GM18502 (cell line): Measurements from ENCODE around the gene ATL2.
A peak's percentile ranks its signal among the peaks of the same experiment; 100 is the strongest.
"Not testable (repeated sequence)": the region's sequence is repeated elsewhere in the genome, so short reads cannot be mapped to it uniquely, and the experiment has no call there.

Source experiments
- ATAC-seq: cut with Tn5 transposase; IDR thresholded peaks from one replicate; pipeline ENCODE4 v1.9.1; 2021; ENCODE audit warnings: mild to moderate bottlenecking; ENCODE audit not compliant: unreplicated experiment, poor library complexity

Gene ATL2

GRCh38 chr2:38377050-38377828, at the start of gene ATL2:
TSS of gene ATL2 (minus strand) at chr2:38377273. CDS start at chr2:38377260, 13 bp downstream.
- peak; percentile 85 for ATAC-seq

- ATAC-seq = no peak
These were observed 46.7 kb upstream of the ATL2 start for GRCh38 chr2:38423763-38424162.

- no peak for ATAC-seq
These were observed 44.4 kb upstream of the ATL2 start for GRCh38 chr2:38421274-38422056.

GRCh38 chr2:38419499-38419898, 42.4 kb upstream of the ATL2 start:
- no peak for ATAC-seq

GRCh38 chr2:38418735-38419134, 41.7 kb upstream of the ATL2 start:
- no peak for ATAC-seq

- no peak for ATAC-seq
These were observed 40.9 kb upstream of the ATL2 start for GRCh38 chr2:38417745-38418689.

- no peak for ATAC-seq
These were observed 39.4 kb upstream of the ATL2 start for GRCh38 chr2:38416296-38417036.

GRCh38 chr2:38415728-38416291, 38.7 kb upstream of the ATL2 start:
- ATAC-seq = no peak

- no peak for ATAC-seq
These were observed 38.0 kb upstream of the ATL2 start for GRCh38 chr2:38415023-38415422.

GRCh38 chr2:38412235-38412871, 35.3 kb upstream of the ATL2 start:
- ATAC-seq = not testable (repeated sequence)

GRCh38 chr2:38409156-38410102, 32.4 kb upstream of the ATL2 start:
- peak; percentile 83 for ATAC-seq

GRCh38 chr2:38407111-38407682, 30.1 kb upstream of the ATL2 start:
- ATAC-seq = no peak

GRCh38 chr2:38406597-38407110, 29.6 kb upstream of the ATL2 start:
- no peak for ATAC-seq

GRCh38 chr2:38405917-38406596, 29.0 kb upstream of the ATL2 start:
- ATAC-seq = no peak

GRCh38 chr2:38400513-38400912, 23.4 kb upstream of the ATL2 start:
- ATAC-seq = no peak

- no peak for ATAC-seq
These were observed 21.7 kb upstream of the ATL2 start for GRCh38 chr2:38398739-38399138.

- ATAC-seq = peak; percentile 69
These were observed 17.8 kb upstream of the ATL2 start for GRCh38 chr2:38394903-38395341.
